Mucosa of descending colon (tissue), 3 donors: ENCODE measurements around the gene RIMBP3C. TPM values are rescaled to one million over a fixed set of nuclear protein-coding genes. Genes with fewer than 3 reads are reported as not detected.
A peak's percentile ranks its signal among the peaks of the same experiment; 100 is the strongest.
"Not testable (repeated sequence)": the region's sequence is repeated elsewhere in the genome, so short reads cannot be mapped to it uniquely, and the experiment has no call there.

Experiments used
- ATAC-seq: fragments of 200-7000 bp; cut with Tn5 transposase; one replicate; pipeline ENCODE4 v1.9.1; 2020; ENCODE audit warnings: mild to moderate bottlenecking, moderate library complexity
- DNase-seq, 3 donors: peaks; one replicate each; pipeline ENCODE4 v3.0.0-alpha.2; 2020
- H3K36me3 ChIP-seq: fragments of 200-600 bp; one replicate; pipeline ENCODE4 v1.8.0; 2021; ENCODE audit warnings: low read depth, mild to moderate bottlenecking
- H3K4me1 ChIP-seq: fragments of 200-600 bp; one replicate; pipeline ENCODE4 v1.8.0; 2021; ENCODE audit warnings: low read depth, mild to moderate bottlenecking
- H3K4me3 ChIP-seq: fragments of 200-600 bp; one replicate; pipeline ENCODE4 v1.8.0; 2021; ENCODE audit warnings: mild to moderate bottlenecking
- H3K9me3 ChIP-seq: fragments of 200-600 bp; one replicate; pipeline ENCODE4 v1.8.0; 2021; ENCODE audit warnings: mild to moderate bottlenecking
- CTCF ChIP-seq: fragments of 200-600 bp; IDR thresholded peaks from one replicate; pipeline ENCODE4 v1.8.0; 2022; ENCODE audit warnings: antibody characterized with exemption, mild to moderate bottlenecking
- intact Hi-C, 2 donors: fragments of 100-400 bp; cut with DNase I in 1 of 2; cut with micrococcal nuclease in 1 of 2; formaldehyde crosslinking; loops; one replicate each; pipeline versions ENCODE4 v1.11.0 to v1.11.1; 2022; cut with DNase I, micrococcal nuclease
- total RNA-seq, 3 donors: library from RNA; stranded (reverse); fragmentation: NEBNext Ultra II Directional in 2 of 3; extraction: Animal tissue kit (Norgen Biotek cat#: 25700) in 2 of 3; gene quantifications; one replicate each; pipeline versions ENCODE4 v1.2.1 to v1.2.4, GENCODE V29; 2021 to 2023
- donor health status: DM: no; HTN: no; CAD: no; lungs with moderate emphysema.
- donor health status: DM: no; HTN: no; CAD: no.
- donor health status: DM: no; HTN: yes; CAD: no.

RIMBP3C gene
- total RNA-seq, 3 donors from 2014 or later: 0.13 to 0.22 TPM; not detected in 1

DNA sequence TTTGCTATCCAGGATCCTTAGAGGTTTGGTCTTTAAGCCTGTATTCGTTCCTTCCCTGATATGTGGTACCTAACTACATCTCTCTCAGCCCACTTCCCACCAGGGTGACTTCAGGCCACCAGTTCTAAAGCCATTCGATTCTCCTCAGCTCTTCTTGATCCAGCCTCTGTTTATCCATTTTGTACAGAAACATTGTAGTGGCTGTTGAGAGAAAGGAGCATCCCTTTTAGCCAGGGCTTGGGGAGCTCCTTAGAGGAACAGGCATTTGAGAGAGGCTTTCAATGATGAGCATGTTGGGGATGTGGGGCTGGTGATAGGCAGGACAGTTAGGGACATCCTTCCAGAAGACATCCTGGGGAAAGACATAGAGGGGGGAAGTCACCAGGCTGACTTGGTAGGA lies 34.1 kb upstream of the RIMBP3C start:
- Histone ChIP-seq H3K4me1 (peaks cover 2% of the 10 kb centered on the region), H3K4me3 (no peak overlapping the region)
- no peak for TF ChIP-seq CTCF

DNA sequence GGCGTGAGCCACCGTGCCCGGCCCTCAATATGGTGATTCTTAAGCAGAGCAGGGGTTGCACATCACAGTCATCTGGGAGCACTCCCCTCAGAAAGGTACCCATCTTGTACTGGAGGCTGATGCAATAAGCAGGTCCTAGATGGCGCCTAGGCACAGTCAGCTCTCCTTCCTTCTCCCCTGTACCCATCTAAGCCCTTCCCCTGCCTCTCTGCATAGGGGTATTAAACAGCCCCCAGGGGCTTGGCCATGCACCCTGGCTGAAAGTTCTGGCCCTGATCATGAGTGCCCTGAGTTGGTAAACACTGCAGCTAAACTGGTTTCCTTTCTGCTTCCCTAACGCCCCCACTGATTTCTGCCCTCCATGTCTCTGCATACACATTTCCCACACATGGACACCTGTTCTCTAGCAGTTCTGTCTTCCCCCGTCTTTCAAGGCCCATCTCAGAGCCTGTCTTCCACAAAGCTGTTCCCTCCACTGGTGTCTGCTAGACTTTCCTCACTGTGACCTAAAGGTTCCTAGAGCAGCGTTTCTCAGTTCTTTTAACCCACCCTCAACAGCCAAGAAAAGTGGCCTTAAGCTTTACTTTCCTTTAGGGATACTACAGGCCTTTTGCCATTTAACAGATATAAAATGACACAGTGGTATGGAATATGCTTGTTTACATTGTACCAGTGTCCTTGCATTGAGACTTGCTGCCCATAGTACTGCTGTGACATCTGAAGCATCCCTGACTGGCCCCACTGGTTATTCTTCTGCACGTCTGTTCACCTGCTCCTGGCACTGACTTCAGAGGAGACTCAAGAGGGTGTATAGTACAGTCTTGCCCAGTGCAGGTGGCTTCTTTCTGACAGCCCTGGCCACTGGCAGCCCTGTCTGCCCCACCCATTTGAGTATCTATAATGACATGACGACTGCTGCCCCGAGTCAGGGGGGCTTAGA lies 31.8 kb upstream of the RIMBP3C start:
- no peaks in the 10 kb centered on the region for H3K9me3 ChIP-seq
- no peaks in the 10 kb centered on the region for H3K36me3 ChIP-seq
- intact Hi-C loops: no loop called here
- ATAC-seq (peak; percentile 9), DNase-seq (no peak)
- H3K4me1 ChIP-seq: peaks cover 21% of the 10 kb centered on the region
- H3K4me3 ChIP-seq: no peak overlapping the region
- TF ChIP-seq CTCF: no peak

More for the DNA sequence above, 34.1 kb upstream of the RIMBP3C start:
- DNase-seq: no peak
- no peaks in the 10 kb centered on the region for H3K36me3 ChIP-seq
- no peak for ATAC-seq
- intact Hi-C loops: no loop called here
- no peaks in the 10 kb centered on the region for H3K9me3 ChIP-seq

DNA sequence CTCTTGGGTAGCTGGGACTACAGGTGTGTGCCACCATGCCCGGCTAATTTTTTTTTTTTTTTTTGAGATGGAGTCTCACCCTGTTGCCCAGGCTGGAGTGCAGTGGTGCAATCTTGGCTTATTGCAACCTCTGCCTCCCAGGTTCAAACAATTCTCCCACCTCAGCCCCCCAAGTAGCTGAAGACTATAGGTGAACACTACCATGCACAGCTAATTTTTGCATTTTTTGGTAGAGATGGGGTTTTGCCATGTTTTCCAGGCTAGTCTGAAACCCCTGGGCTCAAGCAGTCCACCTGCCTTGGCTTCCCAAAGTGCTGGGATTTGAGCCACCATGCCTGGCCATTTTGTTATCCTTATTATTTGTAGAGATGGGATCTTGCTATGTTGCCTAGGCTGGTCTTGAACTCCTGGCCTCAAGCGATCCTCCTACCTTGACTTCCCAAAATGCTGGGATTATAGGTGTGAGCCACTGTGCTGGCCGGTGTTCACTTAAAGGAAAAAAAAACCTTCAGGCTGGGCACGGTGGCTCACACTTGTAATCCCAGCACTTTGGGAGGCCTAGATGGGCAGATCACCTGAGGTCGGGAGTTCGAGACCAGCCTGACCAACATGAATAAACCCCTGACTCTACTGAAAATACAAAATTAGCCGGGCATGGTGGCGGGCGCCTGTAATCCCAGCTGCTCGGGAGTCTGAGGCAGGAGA lies 29.9 kb upstream of the RIMBP3C start:
- intact Hi-C loops, H3K9me3 ChIP-seq, H3K4me3 ChIP-seq, ATAC-seq, DNase-seq, H3K36me3 ChIP-seq: not testable (repeated sequence)
- H3K4me1 ChIP-seq: peaks cover 30% of the 10 kb centered on the region

- DNase-seq, H3K36me3 ChIP-seq, H3K9me3 ChIP-seq, ATAC-seq, intact Hi-C loops, H3K4me3 ChIP-seq: not testable (repeated sequence)
- H3K4me1 ChIP-seq: peaks cover 30% of the 10 kb centered on the region
These were observed 29.4 kb upstream of the RIMBP3C start for GRCh38 chr22:21580623-21581007.

DNA sequence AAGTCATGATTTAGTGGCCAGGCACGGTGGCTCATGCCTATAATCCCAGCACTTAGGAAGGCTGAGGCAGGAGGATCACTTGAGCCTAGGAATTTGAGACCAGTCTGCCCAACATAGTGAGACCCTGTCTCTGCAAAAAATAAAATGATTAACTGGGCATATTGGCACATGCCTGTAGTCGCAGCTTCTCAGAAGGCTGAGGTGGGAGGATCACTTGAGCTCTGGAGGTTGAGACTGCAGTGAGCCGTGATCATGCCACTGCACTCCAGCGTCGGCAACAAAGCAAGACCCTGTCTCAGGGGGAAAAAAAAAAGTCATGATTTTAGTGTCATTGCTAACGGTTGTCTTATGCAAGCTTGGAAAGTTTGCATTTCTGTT lies 28.2 kb upstream of the RIMBP3C start:
- DNase-seq (no peak), ATAC-seq (no peak)
- Histone ChIP-seq H3K4me1 (peaks cover 40% of the 10 kb centered on the region), H3K36me3 (no peaks in the 10 kb centered on the region), H3K4me3 (no peak overlapping the region), H3K9me3 (no peaks in the 10 kb centered on the region)
- intact Hi-C loops: no loop called here
- TF ChIP-seq CTCF: no peak

GRCh38 chr22:21573750-21574494 lies 22.7 kb upstream of the RIMBP3C start:
- Histone ChIP-seq H3K4me3 (no peak overlapping the region), H3K36me3 (no peaks in the 10 kb centered on the region), H3K4me1 (peaks cover 69% of the 10 kb centered on the region), H3K9me3 (no peaks in the 10 kb centered on the region)
- ATAC-seq (no peak), DNase-seq (no peak)
- intact Hi-C loops: no loop called here
- no peak for TF ChIP-seq CTCF
